T-helper 2 cell treated with Interferon-gamma antibody and Interleukin-4, amounts not matched to agents 100 ng/mL and 5 ng/mL, for 36 hours (primary cell): ENCODE measurements around the gene NR1I3. TPM values are rescaled to one million over a fixed set of nuclear protein-coding genes. Genes with fewer than 3 reads are reported as not detected.

Experiments
- intact Hi-C: fragments of 100-400 bp; cut with micrococcal nuclease; formaldehyde crosslinking; loops from one replicate; pipeline ENCODE4 v1.15.1; 2023
- total RNA-seq: library from RNA; stranded (reverse); gene quantifications from 2 replicates; pipeline ENCODE4 v1.2.3, GENCODE V29; 2022

The NR1I3 gene
- total RNA-seq, 1 donor from 2014 or later: not detected

DNA sequence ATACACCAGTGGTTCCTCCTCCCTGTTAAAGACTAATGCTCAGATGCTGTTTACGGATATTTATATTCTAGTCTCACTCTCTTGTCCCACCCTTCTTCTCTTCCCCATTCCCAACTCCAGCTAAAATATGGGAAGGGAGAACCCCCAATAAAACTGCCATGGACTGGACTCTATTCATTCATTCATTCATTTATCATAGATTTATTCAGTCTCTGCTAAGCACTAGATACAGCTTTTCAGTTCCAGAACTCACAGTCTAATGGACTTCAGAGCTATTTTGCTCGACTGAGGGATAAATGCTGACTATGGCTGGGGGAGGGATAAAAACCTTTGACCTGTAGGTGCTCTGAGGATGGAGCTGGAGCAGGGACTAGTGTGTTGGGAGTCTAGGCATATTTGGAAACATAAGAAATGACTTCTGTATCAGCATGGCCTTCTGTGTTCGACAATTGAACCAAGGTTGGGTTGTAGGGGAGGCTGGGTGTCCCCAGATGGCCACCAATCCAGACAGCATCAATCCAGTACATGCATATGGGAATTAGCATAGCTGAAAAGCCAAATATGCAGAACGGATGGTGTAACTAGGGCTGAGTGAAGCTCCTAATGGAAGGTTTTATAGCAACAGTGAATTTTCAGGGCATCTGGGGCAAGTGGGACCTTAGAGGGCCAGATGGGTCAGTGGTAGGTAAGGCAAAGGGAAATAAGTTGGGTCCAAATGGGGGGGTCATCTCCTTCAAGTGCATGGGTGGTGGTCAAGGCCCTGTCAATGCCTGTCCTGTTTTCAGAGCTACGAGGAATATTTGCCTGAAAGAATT is 18.7 kb downstream of the NR1I3 start:
- intact Hi-C loops: no loop called here

DNA sequence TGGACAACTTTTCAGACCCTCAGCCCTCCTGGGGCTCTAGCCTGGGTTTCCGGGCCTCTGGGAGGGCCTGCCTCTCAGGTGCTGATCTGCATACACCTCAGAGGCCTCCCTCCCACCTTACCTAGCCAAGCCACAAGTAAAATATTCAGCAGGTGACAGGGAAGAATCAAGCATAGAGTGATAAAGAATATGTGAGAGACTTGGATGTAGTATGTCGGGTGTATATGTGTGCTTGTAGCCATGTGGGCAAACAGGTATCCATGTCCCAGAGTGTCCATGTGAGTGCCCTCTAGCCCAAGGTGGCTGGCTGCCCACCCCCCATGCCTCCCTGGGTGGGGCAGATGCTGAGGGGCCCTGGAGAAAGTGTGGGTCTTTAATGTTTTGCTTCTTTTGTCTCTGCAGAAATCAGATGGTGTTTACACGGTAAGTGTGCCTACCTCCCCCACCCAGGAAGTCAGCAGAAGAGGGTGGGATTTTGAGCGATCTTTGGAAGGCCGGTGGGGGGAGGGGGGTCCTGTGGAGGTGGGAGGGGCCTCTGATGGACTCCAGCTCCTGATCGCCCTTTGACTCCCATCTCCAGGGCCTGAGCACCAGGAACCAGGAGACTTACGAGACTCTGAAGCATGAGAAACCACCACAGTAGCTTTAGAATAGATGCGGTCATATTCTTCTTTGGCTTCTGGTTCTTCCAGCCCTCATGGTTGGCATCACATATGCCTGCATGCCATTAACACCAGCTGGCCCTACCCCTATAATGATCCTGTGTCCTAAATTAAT is 19.5 kb downstream of the NR1I3 start:
- intact Hi-C loops: no loop called here

GRCh38 chr1:161217831-161218230 is 20.2 kb downstream of the NR1I3 start:
- intact Hi-C loops: no loop called here

- intact Hi-C loops: no loop called here
Observed at GRCh38 chr1:161216945-161217712, 20.9 kb downstream of the NR1I3 start.

GRCh38 chr1:161215076-161215475 is 22.9 kb downstream of the NR1I3 start, which contains the start of gene FCER1G:
TSS of gene FCER1G (plus strand) at chr1:161215295. CDS start at chr1:161215322, 27 bp downstream.
- intact Hi-C loops: no loop called here

DNA sequence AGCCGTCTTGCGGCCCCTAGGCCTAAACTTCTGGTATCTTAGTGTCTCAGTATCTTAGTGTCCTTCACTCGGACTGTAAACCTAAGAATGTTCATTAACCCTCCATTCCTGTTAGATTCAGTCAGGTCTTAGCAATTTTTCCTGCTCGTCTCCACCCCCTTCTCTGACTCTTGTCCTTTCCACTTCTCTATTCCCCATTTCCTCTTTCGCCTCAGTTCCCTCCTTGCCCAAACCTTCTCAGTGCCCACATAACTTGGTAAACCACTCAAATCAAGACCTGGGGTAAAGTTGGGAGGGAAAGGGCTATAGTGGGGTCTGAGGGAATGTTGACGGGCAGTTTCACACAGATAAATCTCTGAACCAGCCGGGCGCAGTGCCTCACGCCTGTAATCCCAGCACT is 23.6 kb downstream of the NR1I3 start:
- intact Hi-C loops: no loop called here

DNA sequence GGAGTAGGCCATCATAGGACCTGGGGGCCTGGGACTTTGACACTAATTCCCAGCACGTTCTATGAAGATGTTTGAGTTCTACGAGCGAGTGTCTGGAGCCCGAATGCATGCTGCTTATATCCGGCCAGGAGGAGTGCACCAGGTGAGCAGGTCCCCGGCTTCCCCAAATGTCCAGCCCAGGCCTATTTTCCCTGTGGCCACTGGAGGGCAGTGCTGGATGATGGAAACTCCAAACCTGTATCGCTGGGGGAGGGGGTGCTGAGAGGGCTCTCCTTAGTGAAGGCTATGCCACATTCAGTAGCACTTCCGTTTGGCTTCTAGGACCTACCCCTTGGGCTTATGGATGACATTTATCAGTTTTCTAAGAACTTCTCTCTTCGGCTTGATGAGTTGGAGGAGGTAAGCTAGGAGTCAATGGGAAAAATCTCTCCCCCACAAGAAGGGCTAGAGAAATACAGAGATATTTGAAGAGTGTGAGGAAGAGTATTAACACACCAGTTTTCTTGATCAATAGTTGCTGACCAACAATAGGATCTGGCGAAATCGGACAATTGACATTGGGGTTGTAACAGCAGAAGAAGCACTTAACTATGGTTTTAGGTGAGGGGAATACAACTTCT is 28.1 kb downstream of the NR1I3 start:
- intact Hi-C loops: loop anchor here (1.0 kb wide), 1 partner anchor 15 kb away; no protein-coding TSS in a partner anchor

GRCh38 chr1:161207173-161207572 is 30.8 kb downstream of the NR1I3 start:
- intact Hi-C loops: no loop called here

GRCh38 chr1:161206411-161207140 is 31.4 kb downstream of the NR1I3 start:
- intact Hi-C loops: no loop called here

- intact Hi-C loops: loop anchor here (1.0 to 2.0 kb wide), 5 partner anchors 17 to 113 kb away; partner anchors contain the start of genes PPOX, SDHC and USP21
Observed at GRCh38 chr1:161201836-161202712, 35.9 kb downstream of the NR1I3 start, which contains the start of gene NDUFS2. TSS of gene NDUFS2 (plus strand) at chr1:161202367. CDS start at chr1:161202386, 19 bp downstream.

DNA sequence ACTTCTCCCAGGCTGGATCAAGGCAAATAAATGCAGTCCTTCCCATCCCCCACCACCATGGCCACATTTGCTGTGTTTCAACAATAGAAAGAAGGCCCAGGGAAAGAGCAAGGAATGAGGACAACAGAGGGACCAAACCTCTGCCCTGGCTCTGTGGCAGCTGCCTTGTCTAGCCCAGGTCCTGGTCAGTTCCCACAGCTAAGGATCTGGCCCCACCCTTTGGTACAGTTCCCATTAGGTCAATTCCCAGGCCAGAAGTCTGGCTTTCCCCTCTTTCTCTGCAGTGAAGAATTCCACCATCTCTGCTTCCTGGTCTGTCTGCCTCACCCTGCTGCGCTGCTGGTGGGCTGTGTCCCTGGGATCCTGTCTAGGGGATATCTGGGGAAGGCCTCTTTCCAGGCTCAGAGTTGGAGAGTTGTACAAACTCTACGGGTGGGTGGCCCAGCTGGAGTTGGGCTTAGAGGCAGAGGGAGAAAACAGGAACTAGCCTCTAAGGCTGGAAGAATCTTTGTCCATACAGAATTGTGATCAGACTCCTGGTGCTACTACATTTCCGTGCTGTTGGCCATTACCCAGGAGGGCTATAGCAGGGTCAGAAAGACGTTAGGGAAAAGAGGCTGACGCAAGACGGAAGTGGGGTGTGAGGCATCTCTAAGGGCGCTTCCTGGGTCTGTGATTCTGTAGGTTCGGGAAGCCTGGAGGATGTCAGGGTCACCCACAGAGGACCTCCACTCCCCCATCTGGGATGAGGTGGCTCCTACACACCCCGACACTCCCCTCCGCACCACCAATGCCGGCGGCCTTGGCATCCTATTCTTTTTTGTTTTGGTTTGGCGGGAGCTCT is 36.8 kb downstream of the NR1I3 start:
- intact Hi-C loops: no loop called here

- intact Hi-C loops: no loop called here
Observed at GRCh38 chr1:161200421-161200991, 37.5 kb downstream of the NR1I3 start.

GRCh38 chr1:161199506-161200139 is 38.4 kb downstream of the NR1I3 start:
- intact Hi-C loops: no loop called here

DNA sequence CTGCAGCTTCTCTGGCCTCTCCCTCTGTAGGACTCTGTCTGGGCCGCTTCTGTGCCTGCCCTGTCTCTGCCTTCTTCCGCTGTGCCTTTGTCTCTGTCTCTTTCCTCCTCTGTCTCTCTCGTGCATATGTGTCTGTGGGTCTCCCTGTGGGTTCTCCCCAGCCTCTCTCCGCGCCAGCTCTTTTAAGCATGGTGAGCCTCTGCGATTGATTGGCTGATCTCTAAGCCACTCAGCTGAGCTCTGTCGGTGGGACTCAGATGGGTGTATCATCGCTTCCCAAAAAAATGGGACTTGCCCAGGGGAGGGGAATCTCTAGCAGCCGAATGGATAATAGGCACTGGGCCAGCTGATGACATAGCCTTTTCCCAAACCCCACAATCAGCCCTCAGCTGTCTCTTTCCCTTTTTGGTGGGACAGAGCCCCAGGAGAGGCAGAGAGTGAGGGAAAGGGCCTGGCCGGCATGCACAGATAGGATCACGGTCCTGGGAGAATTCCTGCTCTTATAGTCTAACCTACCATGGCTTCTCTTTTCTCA is 39.0 kb downstream of the NR1I3 start, which contains the start of gene ADAMTS4:
TSS of gene ADAMTS4 (minus strand) at position 158 of the 535 bp plus-strand sequence. CDS start 427 bp downstream, outside the sequence.
- intact Hi-C loops: no loop called here

DNA sequence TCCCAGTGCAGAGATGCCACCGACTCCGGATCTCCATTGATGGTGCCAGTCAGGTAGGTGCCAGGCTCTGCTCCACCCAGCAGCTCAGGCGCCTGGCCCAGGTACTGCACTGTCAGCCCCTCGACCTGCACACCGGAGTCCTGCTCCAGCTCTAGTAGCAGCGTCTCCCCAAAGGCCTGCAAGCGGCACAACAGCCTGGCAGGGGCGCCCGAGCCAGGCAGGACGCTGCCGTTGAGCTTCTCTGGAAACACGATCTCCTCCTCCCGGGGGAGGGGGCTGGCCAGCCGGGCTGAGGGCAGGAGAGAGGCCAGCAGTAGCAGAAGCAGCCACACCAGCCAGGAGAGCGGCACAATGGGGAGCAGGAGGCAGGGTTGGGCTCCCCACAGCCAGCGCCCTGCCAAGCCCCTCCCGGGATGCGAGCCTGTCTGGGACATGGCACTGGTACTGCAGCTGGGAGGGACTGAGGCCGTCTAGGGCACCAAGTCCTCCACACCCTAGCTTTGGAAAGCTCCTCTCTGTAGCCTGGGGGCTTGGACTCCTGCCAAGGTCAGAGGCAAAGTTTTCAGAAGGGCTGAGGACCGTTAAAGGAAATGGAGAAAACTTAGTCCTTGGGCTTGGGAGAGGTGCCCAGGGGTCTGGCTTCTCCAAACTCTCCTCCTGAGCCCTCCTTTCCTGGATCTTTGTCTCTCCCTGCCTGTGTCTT is 39.7 kb downstream of the NR1I3 start:
- intact Hi-C loops: no loop called here

DNA sequence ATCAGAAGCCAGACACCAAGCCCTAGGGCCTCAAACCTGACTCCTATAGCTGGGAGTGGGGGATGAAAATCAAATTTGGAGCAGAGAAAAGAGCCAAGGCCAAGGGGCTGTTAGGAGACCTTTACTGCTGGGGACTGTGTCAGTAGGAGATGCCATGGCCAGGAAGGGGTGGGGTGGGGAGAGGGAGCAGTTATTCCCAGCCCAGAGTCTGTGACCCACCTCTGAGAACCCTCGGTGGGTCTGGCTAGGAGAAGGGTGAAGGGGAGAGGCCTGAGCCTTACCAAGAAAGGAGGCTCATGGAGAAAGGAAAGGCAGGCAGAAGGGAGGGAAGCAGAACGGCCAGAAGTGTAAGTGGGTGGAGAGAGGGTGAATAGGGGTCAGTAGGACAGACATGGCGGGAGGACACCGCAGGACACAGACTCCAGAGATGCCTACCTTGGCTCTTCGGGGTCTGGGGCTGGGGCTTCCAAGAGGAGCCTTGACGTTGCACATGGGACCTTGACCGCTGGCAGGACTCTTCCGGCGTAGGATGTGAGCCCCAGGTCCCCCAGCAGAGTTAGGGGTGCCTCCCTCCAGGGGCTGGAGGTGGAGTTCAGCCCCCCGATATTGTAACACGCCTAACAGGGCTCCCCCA is 40.3 kb downstream of the NR1I3 start:
- intact Hi-C loops: no loop called here
